NCI-H345 treated with DMSO at 0.1 percent for 48 hours (cell line): Measurements from ENCODE around the gene IRF2BP1.

ENCODE experiments used
- DNase-seq: peaks from one replicate; lab custom pipeline; 2025; ENCODE audit not compliant: unreplicated experiment; lab: John Stamatoyannopoulos, UW

The IRF2BP1 gene

GRCh38 chr19:45885556-45886426 lies at the start of gene IRF2BP1:
TSS of gene IRF2BP1 (minus strand) at chr19:45886141. CDS start at chr19:45885774, 367 bp downstream.
- peak; percentile 47 for DNase-seq

GRCh38 chr19:45935267-45935666 lies 49.3 kb upstream of the IRF2BP1 start:
- no peak for DNase-seq

- no peak for DNase-seq
Observed at GRCh38 chr19:45934551-45935230, 48.8 kb upstream of the IRF2BP1 start.

- no peak for DNase-seq
Observed at GRCh38 chr19:45933759-45934158, 47.8 kb upstream of the IRF2BP1 start.

GRCh38 chr19:45931055-45931454 lies 45.1 kb upstream of the IRF2BP1 start:
- no peak for DNase-seq

GRCh38 chr19:45929247-45929646 lies 43.3 kb upstream of the IRF2BP1 start:
- no peak for DNase-seq

GRCh38 chr19:45927565-45928261 lies 41.8 kb upstream of the IRF2BP1 start:
- DNase-seq, result peak; percentile 70

GRCh38 chr19:45924891-45925447 lies 39.0 kb upstream of the IRF2BP1 start:
- DNase-seq, result no peak

GRCh38 chr19:45922281-45922680 lies 36.3 kb upstream of the IRF2BP1 start:
- DNase-seq, result no peak

- DNase-seq, result no peak
Observed at GRCh38 chr19:45920458-45920857, 34.5 kb upstream of the IRF2BP1 start.

GRCh38 chr19:45919678-45920077 lies 33.7 kb upstream of the IRF2BP1 start:
- DNase-seq, result no peak

- no peak for DNase-seq
Observed at GRCh38 chr19:45918721-45919120, 32.8 kb upstream of the IRF2BP1 start.

- no peak for DNase-seq
Observed at GRCh38 chr19:45917421-45918091, 31.6 kb upstream of the IRF2BP1 start.

GRCh38 chr19:45913874-45914830 lies 28.2 kb upstream of the IRF2BP1 start, which contains the start of gene NANOS2:
TSS of gene NANOS2 (minus strand) at chr19:45914778. CDS start at chr19:45914693, 85 bp downstream.
- no peak for DNase-seq

- DNase-seq, result no peak
Observed at GRCh38 chr19:45911291-45911690, 25.4 kb upstream of the IRF2BP1 start.

GRCh38 chr19:45908956-45909355 lies 23.0 kb upstream of the IRF2BP1 start:
- DNase-seq, result no peak

GRCh38 chr19:45906221-45906620 lies 20.3 kb upstream of the IRF2BP1 start:
- no peak for DNase-seq

GRCh38 chr19:45905011-45905410 lies 19.1 kb upstream of the IRF2BP1 start:
- DNase-seq, result no peak
